H1 (cell line): ENCODE measurements around the gene TEX14. TPM values are rescaled to one million over a fixed set of nuclear protein-coding genes. Genes with fewer than 3 reads are reported as not detected.
"Not testable (repeated sequence)": the region's sequence is repeated elsewhere in the genome, so short reads cannot be mapped to it uniquely, and the experiment has no call there.

Experiments used
- CTCF ChIA-PET: fragments of 300-600 bp; sonication (Branson Sonifier 250); formaldehyde crosslinking; loops from one replicate; lab custom pipeline; 2021; ENCODE audit not compliant: partially characterized antibody; lab: Charles Lee
- POLR2A ChIA-PET: fragments of 300-600 bp; sonication (Branson Sonifier 250); formaldehyde crosslinking; loops from one replicate; lab custom pipeline; 2021; ENCODE audit warnings: inconsistent platforms; ENCODE audit not compliant: partially characterized antibody; lab: Charles Lee
- DNase-seq, 2 experiments: peaks; one replicate each; pipeline versions ENCODE4 v3.0.0 to v3.0.0-alpha.2; 2010 to 2022; ENCODE audit warnings: low spot score in 2 of 2, low read depth in 1 of 2, mixed read lengths in 1 of 2
- FAIRE-seq: peaks from 2 replicates; lab custom pipeline; 2011; peaks lifted over from hg19 to GRCh38; lab: Jason Lieb, UNC
- H2AFZ ChIP-seq: 2 replicates; pipeline ENCODE4 v1.8.1; 2012; ENCODE audit warnings: low read length, inconsistent platforms
- H2AK5ac ChIP-seq: 2 replicates; pipeline ENCODE4 v1.6.1; 2013; ENCODE audit warnings: low read depth, low read length
- H2BK120ac ChIP-seq: replicated peaks from 2 replicates; pipeline ENCODE3; 2013; ENCODE audit warnings: low read depth, low read length, inconsistent platforms
- H2BK12ac ChIP-seq: 2 replicates; pipeline ENCODE4 v1.6.1; 2013; ENCODE audit warnings: low read depth, low read length
- H2BK15ac ChIP-seq: 2 replicates; pipeline ENCODE4 v1.6.1; 2013; ENCODE audit warnings: low read length
- H2BK20ac ChIP-seq: 2 replicates; pipeline ENCODE4 v1.6.1; 2013; ENCODE audit warnings: low read length
- H2BK5ac ChIP-seq: 2 replicates; pipeline ENCODE4 v1.6.1; 2013; ENCODE audit warnings: low read depth, low read length
- H3K14ac ChIP-seq: 2 replicates; pipeline ENCODE4 v1.6.1; 2013; ENCODE audit warnings: inconsistent platforms; ENCODE audit not compliant: insufficient read length
- H3K18ac ChIP-seq: 2 replicates; pipeline ENCODE4 v1.6.1; 2013; ENCODE audit warnings: low read length; ENCODE audit errors: extremely low read depth
- H3K23ac ChIP-seq: 2 replicates; pipeline ENCODE4 v1.6.1; 2013; ENCODE audit warnings: inconsistent platforms; ENCODE audit not compliant: insufficient read length
- H3K23me2 ChIP-seq: 2 replicates; pipeline ENCODE4 v1.6.1; 2013; ENCODE audit warnings: low read depth, low read length
- H3K27ac ChIP-seq: 2 replicates; pipeline ENCODE4 v1.6.1; 2011; ENCODE audit warnings: low read depth, low read length, inconsistent platforms
- H3K27me3 ChIP-seq, 4 experiments: replicated peaks in 1 of 4; 1 replicate in 1 of 4; 2 replicates in 3 of 4; pipeline versions ENCODE4 v1.6.1 to v1.8.1; 2011 to 2013; ENCODE audit warnings: low read length in 3 of 4, mild to moderate bottlenecking in 3 of 4, inconsistent platforms in 2 of 4, mixed read lengths in 2 of 4, moderate library complexity in 1 of 4; ENCODE audit not compliant: control insufficient read depth in 3 of 4, insufficient read depth in 3 of 4; ENCODE audit errors: extremely low read depth in 1 of 4
- H3K36me3 ChIP-seq, 4 experiments: 2 replicates each; pipeline versions ENCODE4 v1.6.1 to v1.8.1; 2011 to 2013; ENCODE audit warnings: mild to moderate bottlenecking in 4 of 4, low read length in 3 of 4, moderate library complexity in 2 of 4, control low read depth in 1 of 4, inconsistent platforms in 1 of 4; ENCODE audit not compliant: insufficient read depth in 4 of 4, control insufficient read depth in 2 of 4
- H3K4ac ChIP-seq: replicated peaks from 2 replicates; pipeline ENCODE3; 2013; ENCODE audit warnings: low read length, low read depth, mixed read lengths, inconsistent platforms; ENCODE audit not compliant: insufficient read length
- H3K4me1 ChIP-seq, 4 experiments: replicated peaks in 1 of 4; 1 replicate in 1 of 4; 2 replicates in 3 of 4; pipeline versions ENCODE4 v1.6.1 to v1.8.1; 2011 to 2013; ENCODE audit warnings: low read length in 3 of 4, inconsistent platforms in 2 of 4, mixed read lengths in 1 of 4; ENCODE audit not compliant: insufficient read depth in 4 of 4, control insufficient read depth in 3 of 4
- H3K4me2 ChIP-seq, 2 experiments: 2 replicates each; pipeline versions ENCODE4 v1.6.1 to v1.8.1; 2011 to 2013; ENCODE audit warnings: low read depth in 2 of 2, low read length in 2 of 2, control low read depth in 1 of 2, inconsistent platforms in 1 of 2, mild to moderate bottlenecking in 1 of 2; ENCODE audit not compliant: insufficient read depth in 1 of 2
- H3K4me3 ChIP-seq, 4 experiments: fragments of 200-600, 300-600 bp in 1 of 4; sonication (generic), shearing (Covaris generic), sonication (Bioruptor Twin) in 1 of 4; 2 replicates each; pipeline versions ENCODE4 v1.5.1 to v1.8.1; 2011 to 2016; ENCODE audit warnings: low read length in 4 of 4, low read depth in 3 of 4, control low read depth in 2 of 4, inconsistent platforms in 2 of 4, mild to moderate bottlenecking in 2 of 4, mixed read lengths in 1 of 4, moderate library complexity in 1 of 4; ENCODE audit not compliant: insufficient read depth in 2 of 4; ENCODE audit errors: extremely low read depth in 1 of 4
- H3K56ac ChIP-seq: replicated peaks from 2 replicates; pipeline ENCODE3; 2013; ENCODE audit warnings: low read depth, mild to moderate bottlenecking, mixed read lengths, low read length, inconsistent platforms; ENCODE audit not compliant: insufficient read length
- H3K79me1 ChIP-seq: 2 replicates; pipeline ENCODE4 v1.6.1; 2013; ENCODE audit warnings: low read depth, low read length, control low read depth
- H3K79me2 ChIP-seq, 2 experiments: 2 replicates each; pipeline versions ENCODE4 v1.6.1 to v1.8.1; 2012 to 2013; ENCODE audit warnings: low read length in 2 of 2, mild to moderate bottlenecking in 2 of 2, inconsistent platforms in 1 of 2; ENCODE audit not compliant: insufficient read depth in 2 of 2, control insufficient read depth in 1 of 2
- H3K9ac ChIP-seq, 4 experiments: replicated peaks in 1 of 4; 1 replicate in 1 of 4; 2 replicates in 3 of 4; pipeline versions ENCODE4 v1.6.1 to v1.8.1; 2011 to 2013; ENCODE audit warnings: low read depth in 3 of 4, low read length in 3 of 4, control low read depth in 2 of 4, mild to moderate bottlenecking in 2 of 4, moderate library complexity in 2 of 4, inconsistent platforms in 1 of 4; ENCODE audit errors: extremely low read depth in 1 of 4
- H3K9me3 ChIP-seq, 2 experiments: 2 replicates each; pipeline versions ENCODE4 v1.6.1 to v1.8.1; 2012 to 2013; ENCODE audit warnings: mild to moderate bottlenecking in 2 of 2, moderate library complexity in 2 of 2, control low read depth in 1 of 2, inconsistent platforms in 1 of 2, low read depth in 1 of 2, low read length in 1 of 2, mixed read lengths in 1 of 2; ENCODE audit not compliant: insufficient read depth in 2 of 2
- H4K20me1 ChIP-seq, 2 experiments: replicated peaks in 1 of 2; 2 replicates each; pipeline versions ENCODE3 to v1.8.1; 2011 to 2013; ENCODE audit warnings: inconsistent platforms in 2 of 2, low read length in 2 of 2, mild to moderate bottlenecking in 1 of 2; ENCODE audit not compliant: insufficient read depth in 2 of 2, control insufficient read depth in 1 of 2
- H4K5ac ChIP-seq: 2 replicates; pipeline ENCODE4 v1.6.1; 2013; ENCODE audit warnings: low read length, low read depth, mixed read lengths, inconsistent platforms; ENCODE audit not compliant: insufficient read length
- H4K8ac ChIP-seq: 2 replicates; pipeline ENCODE4 v1.8.0; 2013; ENCODE audit warnings: mild to moderate bottlenecking, moderate library complexity, low read length, inconsistent platforms; ENCODE audit not compliant: insufficient read depth; ENCODE audit errors: extremely low read depth
- H4K91ac ChIP-seq: replicated peaks from 2 replicates; pipeline ENCODE3; 2013; ENCODE audit warnings: low read length, mixed read lengths, inconsistent platforms; ENCODE audit not compliant: insufficient read length
- CEBPB ChIP-seq: IDR thresholded peaks from 2 replicates; pipeline ENCODE4 v1.6.1; 2012; ENCODE audit warnings: low read depth, low read length
- WGBS, 2 experiments: shearing (Covaris generic) in 1 of 2; methylation state at CpG; one replicate each; pipeline versions ENCODE4 v1.1.6 to v1.1.7; 2013 to 2015; ENCODE audit warnings: low lambda C conversion rate in 2 of 2, mixed read lengths in 2 of 2, inconsistent platforms in 1 of 2, low coverage in 1 of 2, missing lambda C conversion rate in 1 of 2; ENCODE audit not compliant: insufficient replicate concordance in 2 of 2, insufficient coverage in 1 of 2, insufficient read length in 1 of 2; ENCODE audit errors: extremely low coverage in 1 of 2, missing lambda C conversion rate in 1 of 2; 5-methylcytosine and 5-hydroxymethylcytosine counted together
- polyA plus RNA-seq, 7 experiments: library from polyadenylated mRNA; depleted of rRNA in 3 of 7; stranded (reverse) in 5 of 7; unstranded in 2 of 7; fragments of >200 nt in 5 of 7; fragments of 200-250 nt in 2 of 7; gene quantifications; 1 replicate in 5 of 7; 2 replicates in 1 of 7; 4 replicates in 1 of 7; pipeline versions ENCODE4 v1.2.1 to v1.2.3, GENCODE V29; 2011 to 2013; ENCODE audit warnings: missing spikeins in 2 of 7, mixed read lengths in 2 of 7
- total RNA-seq: library from RNA; stranded (reverse); fragmentation: NEBNext Ultra II Directional; extraction: Animal tissue kit (Norgen Biotek cat#: 25700); gene quantifications from 2 replicates; pipeline ENCODE4 v1.2.1, GENCODE V29; 2021

The TEX14 gene
- total and polyA plus RNA-seq, 2 of the 8 experiments (the other 6 are each of a cell fraction or from before 2014, with no cell fraction given) = 0.83 to 2.5 TPM

- H2BK5ac ChIP-seq, H3K4me1 ChIP-seq, H3K4ac ChIP-seq, H3K79me2 ChIP-seq, H2BK20ac ChIP-seq, H4K20me1 ChIP-seq, H2BK120ac ChIP-seq, H3K9me3 ChIP-seq, H4K5ac ChIP-seq, H2AFZ ChIP-seq, H3K9ac ChIP-seq, H3K4me2 ChIP-seq, H3K79me1 ChIP-seq, H2BK12ac ChIP-seq, H3K56ac ChIP-seq, H3K18ac ChIP-seq, H3K23ac ChIP-seq, H3K4me3 ChIP-seq, H3K23me2 ChIP-seq, H4K91ac ChIP-seq, H4K8ac ChIP-seq, H3K36me3 ChIP-seq, H3K27me3 ChIP-seq, H2BK15ac ChIP-seq, DNase-seq, FAIRE-seq, H2AK5ac ChIP-seq, H3K27ac ChIP-seq, H3K14ac ChIP-seq: not testable (repeated sequence)
- WGBS, 2 experiments = 91% methylated on average over 7 of the region's 7 CpGs; no CpG with 5 or more reads in 1 of the 2 experiments
- peak; percentile 71; the same call in 1 of the 2 replicates for TF ChIP-seq CEBPB
- CTCF ChIA-PET = interaction anchor here (0.6 to 1.3 kb wide), 3 partner anchors 14 to 169 kb away, joined by 3 to 4 read pairs (median 3); no protein-coding TSS in a partner anchor
- POLR2A ChIA-PET = interaction anchor here (0.6 to 1.5 kb wide), 5 partner anchors 24 to 59 kb away, joined by 3 to 6 read pairs (median 3); no protein-coding TSS in a partner anchor
Measured at GRCh38 chr17:58690033-58690432, 1.8 kb downstream of the TEX14 start.
